Measurements from ENCODE around the gene PAX8. TPM values are rescaled to one million over a fixed set of nuclear protein-coding genes. Genes with fewer than 3 reads are reported as not detected.

The PAX8 gene
- total and polyA plus RNA-seq, 10 of the 15 experiments (the other 5 are each of a cell fraction or from before 2014, with no cell fraction given) = 0.16 to 2.5 (median 0.97) TPM

- TF ChIP-seq NFXL1 (IDR thresholded peaks at IDR 0.05; ENCODE audit: borderline replicate concordance) (no peak), IRF3 (IDR thresholded peaks at IDR 0.05) (no peak), ATF2 (IDR thresholded peaks at IDR 0.05; ENCODE audit: low read length) (no peak), CHD2 (IDR thresholded peaks at IDR 0.05; ENCODE audit: borderline replicate concordance, low read depth, low read length) (no peak), USF1 (IDR thresholded peaks at IDR 0.05; ENCODE audit: borderline replicate concordance, extremely low read length, insufficient read depth, low read depth, low read length) (no peak), TCF3 (IDR thresholded peaks at IDR 0.05; ENCODE audit: borderline replicate concordance, insufficient read depth, low read depth, low read length) (no peak), POLR2AphosphoS2 (IDR thresholded peaks at IDR 0.05; ENCODE audit: low read depth, low read length) (no peak), ZBTB4 (CRISPR knock-in tag; IDR thresholded peaks at IDR 0.05) (no peak), SMARCA5 (IDR thresholded peaks at IDR 0.05) (no peak), HDAC6 (IDR thresholded peaks at IDR 0.05; ENCODE audit: unreplicated experiment) (no peak), HDAC2 (IDR thresholded peaks at IDR 0.05) (no peak), EZH2 (IDR thresholded peaks at IDR 0.05; ENCODE audit: borderline replicate concordance, control insufficient read depth, low read depth, low read length) (no peak)
- intact Hi-C loops (cut with micrococcal nuclease; ENCODE audit: unreplicated experiment) = no loop called here
- no TSS peak for BruUV-seq (replicated peaks)
- H3K79me2 ChIP-seq (ENCODE audit: control insufficient read depth, insufficient read depth, low read length) = no peaks in the 10 kb centered on the region
- H3K27ac ChIP-seq (ENCODE audit: control insufficient read depth, insufficient read depth) = no peak overlapping the region
- ChIA-PET POLR2A (interaction anchor here (1.0 kb wide), 1 partner anchor 28 kb away, joined by 11 read pairs; no protein-coding TSS in a partner anchor), RAD21 (ENCODE audit: unreplicated experiment) (interaction anchor here (1.2 to 3.1 kb wide), 6 partner anchors 15 to 174 kb away, joined by 3 to 35 read pairs (median 4); no protein-coding TSS in a partner anchor), SMC1A (ENCODE audit: uncharacterized antibody, unreplicated experiment) (interaction anchor here (1.1 to 3.2 kb wide), 7 partner anchors 14 to 72 kb away, joined by 3 to 21 read pairs (median 4); partner anchors contain the start of gene PSD4), CTCF (interaction anchor here (0.9 to 12.2 kb wide), 11 partner anchors 9 to 186 kb away, joined by 3 to 106 read pairs (median 20); partner anchors contain the start of gene PSD4)
- H3K4me3 ChIP-seq = no peak overlapping the region
- H3K4me2 ChIP-seq (ENCODE audit: control insufficient read depth, insufficient read depth) = no peak overlapping the region
- no peak overlapping the region for H3K9ac ChIP-seq (ENCODE audit: control insufficient read depth, insufficient read depth, low read length)
- in situ Hi-C loops (cut with MboI) = no loop called here
- ATAC-seq (no peak), FAIRE-seq (no peak), DNase-seq (ENCODE audit: low read depth, low spot score) (no peak)
- H3K4me1 ChIP-seq (ENCODE audit: control insufficient read depth, insufficient read depth, low read length) = no peaks in the 10 kb centered on the region
- no peaks in the 10 kb centered on the region for H3K27me3 ChIP-seq (replicated peaks in 1 of 2; ENCODE audit: control insufficient read depth in 2 of 2, insufficient read depth in 2 of 2, low read length in 1 of 2)
- no peaks in the 10 kb centered on the region for H4K20me1 ChIP-seq (ENCODE audit: control insufficient read depth, insufficient read depth)
- H3K9me3 ChIP-seq (replicated peaks; ENCODE audit: control insufficient read depth, insufficient read depth, low read length) = no peaks in the 10 kb centered on the region
- no peak overlapping the region for H2AFZ ChIP-seq (ENCODE audit: control insufficient read depth, low read depth, low read length)
- peaks cover 19 to 27% of the 10 kb centered on the region in 2 experiments for H3K36me3 ChIP-seq (ENCODE audit: control insufficient read depth in 2 of 2, insufficient read depth in 2 of 2, low read length in 1 of 2)
Observed at GRCh38 chr2:113203217-113203530, 75.5 kb downstream of the PAX8 start.

Data from GM12878 (cell line).